ENCODE results near the gene FHL3. TPM values are rescaled to one million over a fixed set of nuclear protein-coding genes. Genes with fewer than 3 reads are reported as not detected.

Gene FHL3
- total and polyA plus RNA-seq, 2 of the 8 experiments (the other 6 are each of a cell fraction or from before 2014, with no cell fraction given) = 14.3 to 35.6 TPM

- no peak overlapping the region for H3K14ac ChIP-seq (ENCODE audit: insufficient read length)
- H2BK120ac ChIP-seq (replicated peaks; ENCODE audit: low read depth, low read length) = no peak overlapping the region
- peaks cover 11 to 45% (median 31%) of the 10 kb centered on the region in 4 experiments; a peak in 7 of 8 replicates for H3K36me3 ChIP-seq (ENCODE audit: control insufficient read depth in 2 of 4, insufficient read depth in 4 of 4, low read length in 3 of 4)
- no peak overlapping the region for H3K56ac ChIP-seq (replicated peaks; ENCODE audit: insufficient read length, low read depth, low read length)
- no peak overlapping the region for H3K23ac ChIP-seq (ENCODE audit: insufficient read length)
- H3K23me2 ChIP-seq (ENCODE audit: low read depth, low read length) = no peaks in the 10 kb centered on the region
- H3K27me3 ChIP-seq (replicated peaks in 1 of 4; ENCODE audit: control insufficient read depth in 3 of 4, extremely low read depth in 1 of 4, insufficient read depth in 3 of 4, low read length in 3 of 4) = no peaks in the 10 kb centered on the region
- no peak overlapping the region for H2BK5ac ChIP-seq (ENCODE audit: low read depth, low read length)
- H2BK12ac ChIP-seq (ENCODE audit: low read depth, low read length) = no peak overlapping the region
- no peaks in the 10 kb centered on the region for H3K79me2 ChIP-seq (ENCODE audit: control insufficient read depth in 1 of 2, insufficient read depth in 2 of 2, low read length in 2 of 2)
- no peak overlapping the region for H3K4me2 ChIP-seq (ENCODE audit: insufficient read depth in 1 of 2, low read depth in 2 of 2, low read length in 2 of 2)
- H3K4me1 ChIP-seq (replicated peaks in 1 of 4; ENCODE audit: control insufficient read depth in 3 of 4, insufficient read depth in 4 of 4, low read length in 3 of 4) = no peaks in the 10 kb centered on the region
- no peak overlapping the region for H3K4me3 ChIP-seq (ENCODE audit: extremely low read depth in 1 of 4, insufficient read depth in 2 of 4, low read depth in 3 of 4, low read length in 4 of 4)
- H4K91ac ChIP-seq (replicated peaks; ENCODE audit: insufficient read length, low read length) = no peak overlapping the region
- no peak overlapping the region for H2AK5ac ChIP-seq (ENCODE audit: low read depth, low read length)
- no peak overlapping the region for H2BK20ac ChIP-seq (ENCODE audit: low read length)
- no peak overlapping the region for H3K27ac ChIP-seq (ENCODE audit: low read depth, low read length)
- no peak overlapping the region for H4K8ac ChIP-seq (ENCODE audit: extremely low read depth, insufficient read depth, low read length)
- H3K4ac ChIP-seq (replicated peaks; ENCODE audit: insufficient read length, low read depth, low read length) = no peak overlapping the region
- ChIA-PET CTCF (ENCODE audit: partially characterized antibody) (interaction anchor here (0.6 to 1.8 kb wide), 4 partner anchors 17 to 980 kb away, joined by 3 to 6 read pairs (median 5); no protein-coding TSS in a partner anchor), POLR2A (ENCODE audit: partially characterized antibody) (interaction anchor here (2.5 kb wide), 1 partner anchor 10 kb away, joined by 12 read pairs; the partner anchor contains the start of gene INPP5B)
- H3K79me1 ChIP-seq (ENCODE audit: low read depth, low read length) = 0 out of 2 replicates have a peak, but pooled peaks cover 2% of the 10 kb centered on the region
- no peak overlapping the region for H3K18ac ChIP-seq (ENCODE audit: extremely low read depth, low read length)
- whole genome bisulfite sequencing, 2 experiments (ENCODE audit: extremely low coverage in 1 of 2, insufficient coverage in 1 of 2, insufficient read length in 1 of 2, insufficient replicate concordance in 2 of 2, low coverage in 1 of 2, low lambda C conversion rate in 2 of 2, missing lambda C conversion rate in 1 of 2) = 88% methylated on average over 2 of the region's 2 CpGs; no CpG with 5 or more reads in 1 of the 2 experiments
- H3K9me3 ChIP-seq (ENCODE audit: insufficient read depth in 2 of 2, low read depth in 1 of 2, low read length in 1 of 2) = no peaks in the 10 kb centered on the region
- DNase-seq (ENCODE audit: low read depth in 1 of 2, low spot score in 2 of 2) (no peak), FAIRE-seq (no peak)
- no peak overlapping the region for H3K9ac ChIP-seq (replicated peaks in 1 of 4; ENCODE audit: extremely low read depth in 1 of 4, low read depth in 3 of 4, low read length in 3 of 4)
- no peak overlapping the region for H2BK15ac ChIP-seq (ENCODE audit: low read length)
- H4K20me1 ChIP-seq (replicated peaks in 1 of 2; ENCODE audit: control insufficient read depth in 1 of 2, insufficient read depth in 2 of 2, low read length in 2 of 2) = peaks cover 0 to 3% of the 10 kb centered on the region in 2 experiments
- no peak overlapping the region for H2AFZ ChIP-seq (ENCODE audit: low read length)
- no peak overlapping the region for H4K5ac ChIP-seq (ENCODE audit: insufficient read length, low read depth, low read length)
- TF ChIP-seq YY1 (IDR thresholded peaks at IDR 0.05; ENCODE audit: low read depth, low read length) (no peak), USF2 (IDR thresholded peaks at IDR 0.05; ENCODE audit: low read length) (no peak), POLR2AphosphoS5 (IDR thresholded peaks at IDR 0.05; ENCODE audit: low read depth, low read length) (no peak), MAFK (IDR thresholded peaks at IDR 0.05; ENCODE audit: low read depth, low read length) (no peak), KDM1A (IDR thresholded peaks at IDR 0.05; ENCODE audit: borderline replicate concordance, low read length) (no peak), CBX5 (IDR thresholded peaks at IDR 0.05; ENCODE audit: low read depth, low read length) (no peak), RNF2 (IDR thresholded peaks at IDR 0.05; ENCODE audit: borderline replicate concordance, low read depth, low read length, missing control alignments, poor library complexity, severe bottlenecking) (no peak), GABPA (IDR thresholded peaks at IDR 0.05; ENCODE audit: borderline replicate concordance, insufficient read depth, low read length) (no peak)
- TF ChIP-seq, protein P1, sequence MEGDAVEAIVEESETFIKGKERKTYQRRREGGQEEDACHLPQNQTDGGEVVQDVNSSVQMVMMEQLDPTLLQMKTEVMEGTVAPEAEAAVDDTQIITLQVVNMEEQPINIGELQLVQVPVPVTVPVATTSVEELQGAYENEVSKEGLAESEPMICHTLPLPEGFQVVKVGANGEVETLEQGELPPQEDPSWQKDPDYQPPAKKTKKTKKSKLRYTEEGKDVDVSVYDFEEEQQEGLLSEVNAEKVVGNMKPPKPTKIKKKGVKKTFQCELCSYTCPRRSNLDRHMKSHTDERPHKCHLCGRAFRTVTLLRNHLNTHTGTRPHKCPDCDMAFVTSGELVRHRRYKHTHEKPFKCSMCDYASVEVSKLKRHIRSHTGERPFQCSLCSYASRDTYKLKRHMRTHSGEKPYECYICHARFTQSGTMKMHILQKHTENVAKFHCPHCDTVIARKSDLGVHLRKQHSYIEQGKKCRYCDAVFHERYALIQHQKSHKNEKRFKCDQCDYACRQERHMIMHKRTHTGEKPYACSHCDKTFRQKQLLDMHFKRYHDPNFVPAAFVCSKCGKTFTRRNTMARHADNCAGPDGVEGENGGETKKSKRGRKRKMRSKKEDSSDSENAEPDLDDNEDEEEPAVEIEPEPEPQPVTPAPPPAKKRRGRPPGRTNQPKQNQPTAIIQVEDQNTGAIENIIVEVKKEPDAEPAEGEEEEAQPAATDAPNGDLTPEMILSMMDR (IDR thresholded peaks at IDR 0.05; ENCODE audit: control extremely low read depth in 1 of 3, insufficient read depth in 1 of 3, low read depth in 1 of 3, low read length in 3 of 3) = no peak
Measured at GRCh38 chr1:37958690-37959089, 46.6 kb downstream of the FHL3 start.
